ENCODE results near the gene ZNF708. TPM values are rescaled to one million over a fixed set of nuclear protein-coding genes. Genes with fewer than 3 reads are reported as not detected.

ZNF708 gene
- polyA plus RNA-seq, 1 donor from 2014 or later, result 30.9 TPM

GRCh38 chr19:21256722-21257121 lies 72.5 kb downstream of the ZNF708 start:
- TF ChIP-seq CTCF (IDR thresholded peaks at IDR 0.05; ENCODE audit: poor library complexity, severe bottlenecking) (peak; percentile 20), EZH2 (IDR thresholded peaks at IDR 0.05; ENCODE audit: borderline replicate concordance, insufficient read depth, low read length, poor library complexity, severe bottlenecking) (no peak)
- no peak overlapping the region for H2AFZ ChIP-seq (ENCODE audit: low read depth, low read length)
- no peak overlapping the region for H3K4me2 ChIP-seq (ENCODE audit: low read length)
- H3K79me2 ChIP-seq (replicated peaks; ENCODE audit: insufficient read depth, low read length), result no peaks in the 10 kb centered on the region
- no peaks in the 10 kb centered on the region for H3K9me3 ChIP-seq (ENCODE audit: low read length)
- H3F3A ChIP-seq (ENCODE audit: insufficient read depth, low read length, poor library complexity, severe bottlenecking), result no peaks in the 10 kb centered on the region
- no peak overlapping the region for H3K9ac ChIP-seq (ENCODE audit: low read length)
- no peaks in the 10 kb centered on the region for H3K27me3 ChIP-seq (ENCODE audit: insufficient read depth, low read depth, low read length)
- H3K27ac ChIP-seq (ENCODE audit: low read length), result no peak overlapping the region
- H4K20me1 ChIP-seq (ENCODE audit: insufficient read depth), result no peaks in the 10 kb centered on the region
- no peak overlapping the region for H3K4me3 ChIP-seq (ENCODE audit: low read length)
- no peaks in the 10 kb centered on the region for H3K36me3 ChIP-seq (ENCODE audit: insufficient read depth, low read length)
- no peaks in the 10 kb centered on the region for H3K9me2 ChIP-seq (ENCODE audit: insufficient read depth, low read length)

Other genes with a start within 250 kb of the ZNF708 start
- 55.9 and 68.8 TPM in 2 replicates for gene ZNF714, start 247.2 kb downstream of the ZNF708 start, polyA plus RNA-seq
- 14.0 and 16.3 TPM in 2 replicates for gene ZNF431, start 187.4 kb downstream of the ZNF708 start, polyA plus RNA-seq
- 159 and 162 TPM in 2 replicates for gene ZNF738, start 29.6 kb upstream of the ZNF708 start, polyA plus RNA-seq
- 85.8 and 92.2 TPM in 2 replicates for gene ZNF493, start 67.7 kb upstream of the ZNF708 start, polyA plus RNA-seq
- 54.1 and 65.4 TPM in 2 replicates for gene ZNF429, start 176.2 kb upstream of the ZNF708 start, polyA plus RNA-seq